ENCODE measurements around the gene GLCE.

GLCE gene

DNA sequence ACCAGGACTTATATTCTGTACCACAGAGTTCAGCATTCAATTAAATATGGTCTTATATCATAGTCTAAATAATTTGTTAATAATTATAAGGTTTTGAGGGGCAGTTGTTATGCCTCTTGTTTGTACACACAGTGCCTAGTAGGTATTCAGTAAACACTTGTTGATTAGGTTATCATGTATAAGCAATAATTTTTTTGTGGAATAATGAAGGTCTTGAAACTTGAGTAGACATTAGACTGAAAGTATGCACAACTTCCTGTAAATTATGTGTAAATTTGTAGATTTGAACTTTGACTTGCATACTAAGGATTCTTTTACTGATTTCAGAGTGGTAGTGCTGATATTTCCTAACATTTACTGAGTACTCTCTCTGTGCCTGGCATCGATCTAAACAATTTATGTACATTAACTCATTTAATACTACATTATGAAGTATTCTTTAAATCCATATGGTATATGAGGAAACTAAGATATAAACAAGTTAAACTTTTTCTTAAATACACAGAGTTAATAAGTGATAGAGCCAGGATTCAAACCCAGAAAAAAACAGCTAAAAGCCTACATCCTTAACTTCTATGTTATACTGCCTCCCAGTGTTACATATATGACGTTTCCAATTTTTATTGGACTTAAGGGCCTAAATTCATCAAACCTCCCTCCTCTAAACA is 65.1 kb downstream of the GLCE start:
- DNase-seq (ENCODE audit: low read depth): no peak
- TF ChIP-seq, protein P1, sequence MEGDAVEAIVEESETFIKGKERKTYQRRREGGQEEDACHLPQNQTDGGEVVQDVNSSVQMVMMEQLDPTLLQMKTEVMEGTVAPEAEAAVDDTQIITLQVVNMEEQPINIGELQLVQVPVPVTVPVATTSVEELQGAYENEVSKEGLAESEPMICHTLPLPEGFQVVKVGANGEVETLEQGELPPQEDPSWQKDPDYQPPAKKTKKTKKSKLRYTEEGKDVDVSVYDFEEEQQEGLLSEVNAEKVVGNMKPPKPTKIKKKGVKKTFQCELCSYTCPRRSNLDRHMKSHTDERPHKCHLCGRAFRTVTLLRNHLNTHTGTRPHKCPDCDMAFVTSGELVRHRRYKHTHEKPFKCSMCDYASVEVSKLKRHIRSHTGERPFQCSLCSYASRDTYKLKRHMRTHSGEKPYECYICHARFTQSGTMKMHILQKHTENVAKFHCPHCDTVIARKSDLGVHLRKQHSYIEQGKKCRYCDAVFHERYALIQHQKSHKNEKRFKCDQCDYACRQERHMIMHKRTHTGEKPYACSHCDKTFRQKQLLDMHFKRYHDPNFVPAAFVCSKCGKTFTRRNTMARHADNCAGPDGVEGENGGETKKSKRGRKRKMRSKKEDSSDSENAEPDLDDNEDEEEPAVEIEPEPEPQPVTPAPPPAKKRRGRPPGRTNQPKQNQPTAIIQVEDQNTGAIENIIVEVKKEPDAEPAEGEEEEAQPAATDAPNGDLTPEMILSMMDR (IDR thresholded peaks at IDR 0.05; ENCODE audit: low read depth, low read length, missing control alignments): no peak
- no peak overlapping the region for H3K4me3 ChIP-seq (ENCODE audit: low read depth, low read length)

DNA sequence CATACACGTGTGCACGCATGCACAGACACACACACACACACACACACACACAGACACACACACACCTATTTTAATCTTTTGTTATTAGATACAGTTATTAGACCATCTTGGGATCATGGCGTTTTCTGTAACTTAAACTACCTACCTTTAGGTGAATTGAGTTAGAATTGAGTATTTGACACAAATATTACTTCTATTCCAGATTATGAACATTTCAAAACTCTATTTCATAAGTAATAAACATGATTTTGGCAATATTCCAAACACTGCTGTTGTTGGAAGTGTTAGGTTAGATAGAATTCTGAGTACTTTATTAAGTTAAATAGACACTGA is 65.6 kb downstream of the GLCE start:
- TF ChIP-seq, protein P1 (IDR thresholded peaks at IDR 0.05; ENCODE audit: low read depth, low read length, missing control alignments): no peak
- no peak for DNase-seq (ENCODE audit: low read depth)
- no peak overlapping the region for H3K4me3 ChIP-seq (ENCODE audit: low read depth, low read length)

DNA sequence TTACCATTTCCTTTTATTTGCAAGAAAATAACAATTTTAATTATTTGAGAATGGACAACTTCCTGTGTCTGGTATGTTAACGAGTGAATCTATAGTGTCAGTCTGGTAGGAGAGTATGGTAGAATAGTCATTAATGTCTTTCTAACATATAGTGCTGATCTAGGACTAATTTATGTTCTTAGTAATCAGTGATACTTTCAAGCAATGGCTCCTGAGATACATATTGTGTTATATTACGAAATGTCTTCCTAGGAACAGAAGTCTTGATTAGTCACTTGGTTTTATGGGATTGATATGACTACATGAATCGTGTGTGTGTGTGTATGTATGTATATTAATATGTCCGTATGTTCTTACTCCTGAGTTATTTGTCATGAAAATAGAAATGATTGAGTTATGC is 71.7 kb downstream of the GLCE start:
- DNase-seq (ENCODE audit: low read depth): no peak
- no peak overlapping the region for H3K4me3 ChIP-seq (ENCODE audit: low read depth, low read length)
- TF ChIP-seq, protein P1 (IDR thresholded peaks at IDR 0.05; ENCODE audit: low read depth, low read length, missing control alignments): no peak

DNA sequence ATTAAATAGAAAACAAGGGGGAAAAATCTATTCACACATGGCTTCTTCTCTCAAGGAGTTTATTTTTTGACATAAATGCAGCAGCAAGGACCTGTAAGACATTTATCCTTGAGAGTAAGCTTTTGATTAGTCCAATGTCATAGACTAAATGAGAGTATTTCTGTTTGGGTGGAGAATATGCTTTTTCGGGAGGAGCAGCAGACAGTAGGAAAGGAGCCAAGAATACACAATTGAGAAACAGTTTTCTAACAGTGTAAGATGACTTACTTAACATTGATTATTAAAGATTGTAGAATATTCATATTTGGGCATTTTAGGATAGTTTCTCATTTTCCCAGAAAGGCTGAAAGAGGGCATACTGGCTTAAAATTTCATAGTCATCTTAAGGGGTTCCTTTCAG is 72.3 kb downstream of the GLCE start:
- TF ChIP-seq, protein P1 (IDR thresholded peaks at IDR 0.05; ENCODE audit: low read depth, low read length, missing control alignments): no peak
- DNase-seq (ENCODE audit: low read depth): no peak
- H3K4me3 ChIP-seq (ENCODE audit: low read depth, low read length): no peak overlapping the region

DNA sequence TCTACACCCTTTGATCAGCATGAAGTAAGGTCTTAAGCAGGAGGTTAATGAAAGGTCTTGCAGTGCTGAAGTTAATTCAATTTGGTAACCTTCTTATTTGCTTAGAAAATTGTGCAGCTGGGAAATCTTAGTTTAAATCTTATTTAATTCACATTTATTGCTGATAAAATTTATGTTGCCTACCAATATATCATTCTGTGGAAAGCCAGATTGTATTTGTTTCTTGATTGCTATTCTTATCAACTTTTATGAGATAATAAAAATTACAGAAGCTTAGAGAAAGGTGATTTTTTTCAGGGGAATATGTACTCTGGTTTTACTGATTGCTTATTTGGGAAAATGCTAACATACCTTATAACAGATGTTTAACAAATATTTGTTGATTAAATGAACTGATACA is 74.2 kb downstream of the GLCE start:
- no peak overlapping the region for H3K4me3 ChIP-seq (ENCODE audit: low read depth, low read length)
- TF ChIP-seq, protein P1 (IDR thresholded peaks at IDR 0.05; ENCODE audit: low read depth, low read length, missing control alignments): no peak
- no peak for DNase-seq (ENCODE audit: low read depth)

DNA sequence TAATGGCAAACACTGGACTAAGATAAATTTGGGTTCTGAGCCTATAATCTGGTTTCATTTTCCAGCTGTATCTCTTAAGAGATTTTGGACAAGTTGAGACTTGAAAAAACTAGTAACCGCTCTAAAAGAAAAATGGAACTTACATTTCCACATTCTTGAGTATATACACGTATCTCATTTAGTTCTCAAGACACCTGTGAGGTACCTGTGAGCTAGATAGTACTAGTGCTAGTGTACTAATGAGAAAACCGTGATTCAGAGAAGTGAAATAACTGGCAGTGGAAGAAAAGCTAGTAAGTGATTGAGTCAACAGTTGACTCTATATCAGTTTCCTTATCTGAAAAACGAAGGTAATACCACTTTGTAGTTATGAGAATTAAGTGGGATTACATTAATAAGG is 76.1 kb downstream of the GLCE start:
- DNase-seq (ENCODE audit: low read depth): no peak
- TF ChIP-seq, protein P1 (IDR thresholded peaks at IDR 0.05; ENCODE audit: low read depth, low read length, missing control alignments): no peak
- H3K4me3 ChIP-seq (ENCODE audit: low read depth, low read length): no peak overlapping the region

DNA sequence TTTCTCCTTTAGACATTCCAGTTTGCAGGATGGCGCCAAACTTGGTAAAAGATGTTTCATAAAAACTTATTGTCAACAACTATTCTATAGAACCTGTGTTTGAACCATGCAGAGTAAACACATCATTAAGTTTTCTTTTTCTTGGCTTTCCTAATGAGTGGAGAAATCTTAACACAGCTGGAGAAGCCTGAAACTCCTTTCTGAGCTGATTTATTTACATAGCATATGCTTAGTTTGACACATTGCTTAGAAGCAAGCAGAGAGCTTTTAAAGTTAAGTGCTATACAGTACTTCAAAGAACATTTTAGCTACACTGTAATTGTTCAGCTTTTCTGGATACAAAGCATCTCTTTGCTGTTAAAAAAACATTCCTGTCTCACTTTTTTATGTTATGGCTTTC is 77.3 kb downstream of the GLCE start:
- no peak overlapping the region for H3K4me3 ChIP-seq (ENCODE audit: low read depth, low read length)
- TF ChIP-seq, protein P1 (IDR thresholded peaks at IDR 0.05; ENCODE audit: low read depth, low read length, missing control alignments): no peak
- no peak for DNase-seq (ENCODE audit: low read depth)

Measured in GM12864 (cell line).